Tibial nerve (tissue), 4 donors: ENCODE measurements around the gene TTC27.

Experiments
- CTCF ChIP-seq, 5 experiments: fragments of 200-600 bp in 3 of 5; fragments of 450-650 bp in 2 of 5; sonication (generic) in 3 of 5; IDR thresholded peaks; one replicate each; pipeline ENCODE4 v1.5.1; 2016 to 2019; ENCODE audit warnings: antibody characterized with exemption in 5 of 5, mild to moderate bottlenecking in 3 of 5, moderate library complexity in 2 of 5
- EP300 ChIP-seq, 2 donors: sonication (generic); formaldehyde crosslinking; IDR thresholded peaks; one replicate each; pipeline ENCODE4 v1.6.1; 2017; ENCODE audit warnings: antibody characterized with exemption in 2 of 2, mild to moderate bottlenecking in 1 of 2
- POLR2A ChIP-seq, 2 donors: fragments of 450-650 bp; IDR thresholded peaks; one replicate each; pipeline ENCODE4 v1.6.1; 2017; ENCODE audit warnings: antibody characterized with exemption in 2 of 2, mild to moderate bottlenecking in 2 of 2, moderate library complexity in 2 of 2

GRCh38 chr2:32838418-32838817 lies 210.6 kb downstream of the TTC27 start:
- no peak for TF ChIP-seq CTCF (IDR thresholded peaks at IDR 0.05)
- no peak for TF ChIP-seq POLR2A (IDR thresholded peaks at IDR 0.05)
- TF ChIP-seq EP300 (IDR thresholded peaks at IDR 0.05), result no peak
